WTC11 (cell line): ENCODE results near the gene COL13A1. TPM values are rescaled to one million over a fixed set of nuclear protein-coding genes. Genes with fewer than 3 reads are reported as not detected.

Experiments used
- ATAC-seq: fragments of 200-7000 bp; cut with Tn5 transposase; 2 replicates; pipeline ENCODE4 v1.10.0; 2021; ENCODE audit warnings: mild to moderate bottlenecking, moderate library complexity
- CTCF ChIA-PET: fragments of 300-600 bp; sonication (Branson Sonifier 250); formaldehyde crosslinking; loops from one replicate; lab custom pipeline; 2021; ENCODE audit warnings: antibody characterized with exemption; lab: Charles Lee
- POLR2A ChIA-PET: fragments of 350-600 bp; sonication (Branson Sonifier 250); formaldehyde crosslinking; loops from one replicate; lab custom pipeline; 2021; ENCODE audit warnings: antibody characterized with exemption; lab: Charles Lee
- DNase-seq: peaks from one replicate; pipeline ENCODE4 v3.0.0; 2021; ENCODE audit warnings: low spot score
- H3K27ac Mint-ChIP-seq: 2 replicates; pipeline ENCODE4 v1.8.0; 2021; ENCODE audit warnings: mixed read lengths
- H3K27me3 Mint-ChIP-seq: 2 replicates; pipeline ENCODE4 v1.8.0; 2021; ENCODE audit warnings: low read depth, mild to moderate bottlenecking, moderate library complexity, mixed read lengths
- H3K36me3 Mint-ChIP-seq: 2 replicates; pipeline ENCODE4 v1.8.0; 2021; ENCODE audit warnings: mixed read lengths
- H3K4me1 Mint-ChIP-seq: 2 replicates; pipeline ENCODE4 v1.8.0; 2022; ENCODE audit warnings: mixed read lengths
- H3K4me3 Mint-ChIP-seq: 2 replicates; pipeline ENCODE4 v1.8.0; 2021; ENCODE audit warnings: mild to moderate bottlenecking, moderate library complexity, mixed read lengths
- H3K9me3 Mint-ChIP-seq: 2 replicates; pipeline ENCODE4 v1.8.0; 2021; ENCODE audit warnings: mixed read lengths
- E2F1 ChIP-seq: sonication (generic); formaldehyde crosslinking; IDR thresholded peaks from 2 replicates; pipeline ENCODE4 v1.8.0; 2022; ENCODE audit warnings: mild to moderate bottlenecking, missing genetic modification reagents
- ETV6 ChIP-seq: sonication (generic); formaldehyde crosslinking; IDR thresholded peaks from 2 replicates; pipeline ENCODE4 v1.8.1; 2022; ENCODE audit warnings: mild to moderate bottlenecking, missing genetic modification reagents
- FOXK1 ChIP-seq: sonication (generic); formaldehyde crosslinking; IDR thresholded peaks from 2 replicates; pipeline ENCODE4 v1.8.0; 2022; ENCODE audit warnings: mild to moderate bottlenecking, moderate library complexity, missing genetic modification reagents
- GRHL2 ChIP-seq: fragments of 250-450 bp; sonication (Bioruptor Pico); IDR thresholded peaks from 2 replicates; pipeline ENCODE4 v1.8.0; 2022; ENCODE audit warnings: mild to moderate bottlenecking, moderate library complexity; ENCODE audit not compliant: insufficient replicate concordance, severe bottlenecking
- MXD4 ChIP-seq: fragments of 250-450 bp; sonication (Bioruptor Pico); IDR thresholded peaks from 2 replicates; pipeline ENCODE4 v1.8.0; 2021; ENCODE audit warnings: mild to moderate bottlenecking, moderate library complexity, borderline replicate concordance
- TEAD1 ChIP-seq: sonication (generic); formaldehyde crosslinking; IDR thresholded peaks from 2 replicates; pipeline ENCODE4 v1.8.0; 2022; ENCODE audit warnings: mild to moderate bottlenecking, missing genetic modification reagents
- ZNF219 ChIP-seq: sonication (generic); formaldehyde crosslinking; IDR thresholded peaks from 2 replicates; pipeline ENCODE4 v1.8.0; 2023; ENCODE audit warnings: missing genetic modification reagents, mild to moderate bottlenecking, borderline replicate concordance
- ZNF512 ChIP-seq: sonication (generic); formaldehyde crosslinking; IDR thresholded peaks from 2 replicates; pipeline ENCODE4 v1.8.1; 2022; ENCODE audit warnings: missing genetic modification reagents, borderline replicate concordance
- ZSCAN18 ChIP-seq: fragments of 250-450 bp; sonication (Bioruptor Pico); IDR thresholded peaks from 2 replicates; pipeline ENCODE4 v2.1.2; 2022; ENCODE audit warnings: mild to moderate bottlenecking, moderate library complexity
- total RNA-seq: library from RNA; stranded (reverse); gene quantifications from 3 replicates; pipeline ENCODE4 v1.2.3, GENCODE V29; 2021
- TF ChIP-seq, protein P1 (sequence below): sonication (generic); formaldehyde crosslinking; IDR thresholded peaks from 2 replicates; pipeline ENCODE4 v1.8.1; 2022; ENCODE audit warnings: mild to moderate bottlenecking, moderate library complexity, missing genetic modification reagents
- TF ChIP-seq, protein P2 (sequence below): fragments of 250-450 bp; sonication (Bioruptor Pico); IDR thresholded peaks from 2 replicates; pipeline ENCODE4 v1.9.0; 2021; ENCODE audit warnings: mild to moderate bottlenecking, borderline replicate concordance
- TF ChIP-seq, protein P3 (sequence below): sonication (generic); formaldehyde crosslinking; IDR thresholded peaks from 2 replicates; pipeline ENCODE4 v1.8.1; 2023; ENCODE audit warnings: mild to moderate bottlenecking, missing genetic modification reagents
- TF ChIP-seq, protein P4 (sequence below): sonication (generic); formaldehyde crosslinking; IDR thresholded peaks from 2 replicates; pipeline ENCODE4 v1.8.1; 2022; ENCODE audit warnings: mild to moderate bottlenecking, missing genetic modification reagents, moderate library complexity, borderline replicate concordance

The COL13A1 gene
- total RNA-seq, 1 experiment from 2014 or later = 7.1 TPM

GRCh38 chr10:69911613-69912528, 110.2 kb downstream of the COL13A1 start (continued):
- TF ChIP-seq TEAD1 (CRISPR knock-in tag) (no peak), MXD4 (CRISPR knock-in tag) (no peak), ZNF219 (CRISPR knock-in tag) (no peak)
- TF ChIP-seq, protein P1, sequence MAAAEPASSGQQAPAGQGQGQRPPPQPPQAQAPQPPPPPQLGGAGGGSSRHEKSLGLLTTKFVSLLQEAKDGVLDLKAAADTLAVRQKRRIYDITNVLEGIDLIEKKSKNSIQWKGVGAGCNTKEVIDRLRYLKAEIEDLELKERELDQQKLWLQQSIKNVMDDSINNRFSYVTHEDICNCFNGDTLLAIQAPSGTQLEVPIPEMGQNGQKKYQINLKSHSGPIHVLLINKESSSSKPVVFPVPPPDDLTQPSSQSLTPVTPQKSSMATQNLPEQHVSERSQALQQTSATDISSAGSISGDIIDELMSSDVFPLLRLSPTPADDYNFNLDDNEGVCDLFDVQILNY = no peak
- TF ChIP-seq, protein P2, sequence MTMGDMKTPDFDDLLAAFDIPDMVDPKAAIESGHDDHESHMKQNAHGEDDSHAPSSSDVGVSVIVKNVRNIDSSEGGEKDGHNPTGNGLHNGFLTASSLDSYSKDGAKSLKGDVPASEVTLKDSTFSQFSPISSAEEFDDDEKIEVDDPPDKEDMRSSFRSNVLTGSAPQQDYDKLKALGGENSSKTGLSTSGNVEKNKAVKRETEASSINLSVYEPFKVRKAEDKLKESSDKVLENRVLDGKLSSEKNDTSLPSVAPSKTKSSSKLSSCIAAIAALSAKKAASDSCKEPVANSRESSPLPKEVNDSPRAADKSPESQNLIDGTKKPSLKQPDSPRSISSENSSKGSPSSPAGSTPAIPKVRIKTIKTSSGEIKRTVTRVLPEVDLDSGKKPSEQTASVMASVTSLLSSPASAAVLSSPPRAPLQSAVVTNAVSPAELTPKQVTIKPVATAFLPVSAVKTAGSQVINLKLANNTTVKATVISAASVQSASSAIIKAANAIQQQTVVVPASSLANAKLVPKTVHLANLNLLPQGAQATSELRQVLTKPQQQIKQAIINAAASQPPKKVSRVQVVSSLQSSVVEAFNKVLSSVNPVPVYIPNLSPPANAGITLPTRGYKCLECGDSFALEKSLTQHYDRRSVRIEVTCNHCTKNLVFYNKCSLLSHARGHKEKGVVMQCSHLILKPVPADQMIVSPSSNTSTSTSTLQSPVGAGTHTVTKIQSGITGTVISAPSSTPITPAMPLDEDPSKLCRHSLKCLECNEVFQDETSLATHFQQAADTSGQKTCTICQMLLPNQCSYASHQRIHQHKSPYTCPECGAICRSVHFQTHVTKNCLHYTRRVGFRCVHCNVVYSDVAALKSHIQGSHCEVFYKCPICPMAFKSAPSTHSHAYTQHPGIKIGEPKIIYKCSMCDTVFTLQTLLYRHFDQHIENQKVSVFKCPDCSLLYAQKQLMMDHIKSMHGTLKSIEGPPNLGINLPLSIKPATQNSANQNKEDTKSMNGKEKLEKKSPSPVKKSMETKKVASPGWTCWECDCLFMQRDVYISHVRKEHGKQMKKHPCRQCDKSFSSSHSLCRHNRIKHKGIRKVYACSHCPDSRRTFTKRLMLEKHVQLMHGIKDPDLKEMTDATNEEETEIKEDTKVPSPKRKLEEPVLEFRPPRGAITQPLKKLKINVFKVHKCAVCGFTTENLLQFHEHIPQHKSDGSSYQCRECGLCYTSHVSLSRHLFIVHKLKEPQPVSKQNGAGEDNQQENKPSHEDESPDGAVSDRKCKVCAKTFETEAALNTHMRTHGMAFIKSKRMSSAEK (CRISPR knock-in tag) = no peak

DNA sequence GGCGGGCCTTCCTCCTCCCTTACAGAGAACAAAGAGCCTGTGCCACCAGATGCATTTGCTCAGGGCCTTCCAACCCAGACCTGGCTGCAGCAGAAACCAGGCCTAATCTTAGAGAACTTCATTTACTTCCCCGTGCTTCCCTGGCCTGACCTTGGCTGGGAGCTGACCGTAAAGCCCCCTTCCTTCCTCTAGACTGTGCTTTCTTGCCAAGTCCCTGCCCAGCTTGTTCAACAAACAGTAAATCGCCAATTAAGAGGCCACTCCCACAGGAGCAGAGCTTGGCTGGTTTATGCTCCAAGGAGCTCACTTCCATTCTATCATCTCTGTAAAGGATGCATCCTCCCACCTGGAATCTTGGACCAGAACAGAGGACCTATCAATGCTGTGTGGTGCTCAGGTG, 110.9 kb downstream of the COL13A1 start:
- ATAC-seq (no peak), DNase-seq (no peak)
- Mint-ChIP-seq H3K27ac (no peak overlapping the region), H3K9me3 (no peaks in the 10 kb centered on the region), H3K27me3 (peaks cover 3% of the 10 kb centered on the region; the same call in 1 of the 2 replicates), H3K4me3 (no peak overlapping the region), H3K36me3 (no peaks in the 10 kb centered on the region), H3K4me1 (peaks cover 16% of the 10 kb centered on the region)
- POLR2A ChIA-PET = interaction anchor here (1.1 kb wide), 1 partner anchor 45 kb away, joined by 3 read pairs; no protein-coding TSS in a partner anchor
- CTCF ChIA-PET = interaction anchor here (0.5 to 9.2 kb wide), 13 partner anchors 12 to 268 kb away, joined by 3 to 316 read pairs (median 5); partner anchors contain the start of gene COL13A1
- TF ChIP-seq GRHL2 (CRISPR knock-in tag) (no peak), FOXK1 (CRISPR knock-in tag) (no peak)

DNA sequence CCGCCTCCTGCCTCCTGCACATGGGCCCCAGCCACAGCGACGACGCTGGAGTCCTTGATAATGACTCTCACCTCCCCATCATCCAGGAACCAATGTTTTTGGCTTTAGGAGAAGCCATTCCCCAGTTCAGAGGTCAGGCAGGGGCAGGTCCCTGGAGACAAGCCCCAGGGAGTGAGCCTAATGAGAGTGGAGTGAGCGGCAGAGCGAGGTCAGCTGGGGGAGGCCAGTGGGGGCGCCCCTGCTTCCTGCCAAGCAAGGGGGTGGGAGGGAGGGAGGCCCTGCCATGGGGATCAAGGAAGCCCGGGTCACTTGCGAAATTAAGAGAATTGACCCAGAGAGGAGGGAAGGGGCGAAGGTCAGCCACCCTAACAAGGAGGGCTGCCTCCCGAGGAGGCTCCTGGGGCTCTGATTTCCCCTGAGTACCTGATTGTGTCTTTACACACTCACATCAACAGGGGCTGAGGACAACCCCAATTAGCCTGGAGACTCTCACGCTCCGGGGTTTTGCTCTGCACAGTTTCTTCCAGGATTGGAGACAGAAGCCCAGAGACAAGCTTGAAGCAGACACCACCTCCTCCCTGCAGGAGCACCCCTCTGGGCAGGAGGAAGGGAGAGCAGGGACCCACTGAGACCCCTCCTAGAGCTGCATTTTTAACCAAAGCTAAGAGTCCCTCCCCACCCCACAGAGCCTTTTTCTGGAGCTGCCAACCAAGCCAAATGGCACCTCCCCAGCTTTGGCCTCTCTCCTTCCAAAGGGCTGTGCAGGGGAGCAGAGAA, 112.1 kb downstream of the COL13A1 start:
- DNase-seq (no peak), ATAC-seq (no peak)
- Mint-ChIP-seq H3K27ac (no peak overlapping the region), H3K36me3 (no peaks in the 10 kb centered on the region), H3K4me1 (peaks cover 23% of the 10 kb centered on the region), H3K9me3 (no peaks in the 10 kb centered on the region), H3K27me3 (peaks cover 3% of the 10 kb centered on the region; the same call in 1 of the 2 replicates), H3K4me3 (no peak overlapping the region)
- ChIA-PET POLR2A (interaction anchor here (0.7 kb wide), 1 partner anchor 45 kb away, joined by 3 read pairs; no protein-coding TSS in a partner anchor), CTCF (interaction anchor here (0.6 to 9.2 kb wide), 71 partner anchors 9 to 1212 kb away, joined by 3 to 316 read pairs (median 6); partner anchors contain the start of genes COL13A1 and TYSND1)
- no peak for TF ChIP-seq FOXK1 (CRISPR knock-in tag)
- TF ChIP-seq, protein P3, sequence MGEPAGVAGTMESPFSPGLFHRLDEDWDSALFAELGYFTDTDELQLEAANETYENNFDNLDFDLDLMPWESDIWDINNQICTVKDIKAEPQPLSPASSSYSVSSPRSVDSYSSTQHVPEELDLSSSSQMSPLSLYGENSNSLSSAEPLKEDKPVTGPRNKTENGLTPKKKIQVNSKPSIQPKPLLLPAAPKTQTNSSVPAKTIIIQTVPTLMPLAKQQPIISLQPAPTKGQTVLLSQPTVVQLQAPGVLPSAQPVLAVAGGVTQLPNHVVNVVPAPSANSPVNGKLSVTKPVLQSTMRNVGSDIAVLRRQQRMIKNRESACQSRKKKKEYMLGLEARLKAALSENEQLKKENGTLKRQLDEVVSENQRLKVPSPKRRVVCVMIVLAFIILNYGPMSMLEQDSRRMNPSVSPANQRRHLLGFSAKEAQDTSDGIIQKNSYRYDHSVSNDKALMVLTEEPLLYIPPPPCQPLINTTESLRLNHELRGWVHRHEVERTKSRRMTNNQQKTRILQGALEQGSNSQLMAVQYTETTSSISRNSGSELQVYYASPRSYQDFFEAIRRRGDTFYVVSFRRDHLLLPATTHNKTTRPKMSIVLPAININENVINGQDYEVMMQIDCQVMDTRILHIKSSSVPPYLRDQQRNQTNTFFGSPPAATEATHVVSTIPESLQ (CRISPR knock-in tag) = no peak
- no peak for TF ChIP-seq ZNF512 (CRISPR knock-in tag)
- no peak for TF ChIP-seq ETV6
- no peak for TF ChIP-seq E2F1
- TF ChIP-seq ZSCAN18 (CRISPR knock-in tag) = no peak
- TF ChIP-seq, protein P4, sequence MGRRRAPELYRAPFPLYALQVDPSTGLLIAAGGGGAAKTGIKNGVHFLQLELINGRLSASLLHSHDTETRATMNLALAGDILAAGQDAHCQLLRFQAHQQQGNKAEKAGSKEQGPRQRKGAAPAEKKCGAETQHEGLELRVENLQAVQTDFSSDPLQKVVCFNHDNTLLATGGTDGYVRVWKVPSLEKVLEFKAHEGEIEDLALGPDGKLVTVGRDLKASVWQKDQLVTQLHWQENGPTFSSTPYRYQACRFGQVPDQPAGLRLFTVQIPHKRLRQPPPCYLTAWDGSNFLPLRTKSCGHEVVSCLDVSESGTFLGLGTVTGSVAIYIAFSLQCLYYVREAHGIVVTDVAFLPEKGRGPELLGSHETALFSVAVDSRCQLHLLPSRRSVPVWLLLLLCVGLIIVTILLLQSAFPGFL = no peak
